CD14-positive monocyte (primary cell): ENCODE results near the gene BMPER. TPM values are rescaled to one million over a fixed set of nuclear protein-coding genes. Genes with fewer than 3 reads are reported as not detected.

Source experiments
- DNase-seq, 3 donors: peaks; one replicate each; pipeline ENCODE4 v3.0.0-alpha.2; 2011 to 2022
- H2AFZ ChIP-seq: 2 replicates; pipeline ENCODE4 v1.6.0; 2012; ENCODE audit warnings: mild to moderate bottlenecking, low read depth, low read length, inconsistent platforms; ENCODE audit not compliant: insufficient read depth, poor library complexity, severe bottlenecking
- H3K27ac ChIP-seq, 2 donors: 1 replicate in 1 of 2; 2 replicates in 1 of 2; pipeline ENCODE4 v1.5.1; 2012 to 2013; ENCODE audit warnings: low read length in 2 of 2, control low read depth in 1 of 2, inconsistent platforms in 1 of 2, low read depth in 1 of 2, mild to moderate bottlenecking in 1 of 2
- H3K27me3 ChIP-seq, 2 donors: one replicate each; pipeline versions ENCODE4 v1.6.0 to v1.6.1; 2011 to 2013; ENCODE audit warnings: low read length in 2 of 2; ENCODE audit not compliant: control insufficient read depth in 2 of 2, insufficient read depth in 2 of 2
- H3K36me3 ChIP-seq, 2 donors: replicated peaks in 1 of 2; 1 replicate in 1 of 2; 2 replicates in 1 of 2; pipeline versions ENCODE4 v1.5.1 to v1.6.1; 2012 to 2013; ENCODE audit warnings: low read length in 2 of 2, control low read depth in 1 of 2, inconsistent platforms in 1 of 2, mild to moderate bottlenecking in 1 of 2; ENCODE audit not compliant: insufficient read depth in 2 of 2, control insufficient read depth in 1 of 2
- H3K4me1 ChIP-seq, 2 donors: 1 replicate in 1 of 2; 2 replicates in 1 of 2; pipeline versions ENCODE4 v1.5.1 to v1.6.1; 2012 to 2013; ENCODE audit warnings: low read length in 2 of 2, control low read depth in 1 of 2, inconsistent platforms in 1 of 2, mild to moderate bottlenecking in 1 of 2, moderate library complexity in 1 of 2; ENCODE audit not compliant: insufficient read depth in 2 of 2, control insufficient read depth in 1 of 2
- H3K4me2 ChIP-seq: replicated peaks from 2 replicates; pipeline ENCODE3; 2012; ENCODE audit warnings: low read length, moderate library complexity, mild to moderate bottlenecking; ENCODE audit not compliant: poor library complexity, severe bottlenecking; ENCODE audit errors: extremely low read depth
- H3K4me3 ChIP-seq, 3 experiments: fragments of 200-600 bp in 1 of 3; sonication (generic) in 1 of 3; replicated peaks in 1 of 3; 1 replicate in 2 of 3; 2 replicates in 1 of 3; pipeline ENCODE4 v1.5.1; 2011 to 2013; ENCODE audit warnings: low read length in 3 of 3, mild to moderate bottlenecking in 3 of 3, control low read depth in 2 of 3, low read depth in 2 of 3, inconsistent platforms in 1 of 3, moderate library complexity in 1 of 3
- H3K79me2 ChIP-seq: 2 replicates; pipeline ENCODE4 v1.6.0; 2012; ENCODE audit warnings: mild to moderate bottlenecking, control low read depth, inconsistent platforms, low read length, moderate library complexity; ENCODE audit not compliant: insufficient read depth
- H3K9ac ChIP-seq: 2 replicates; pipeline ENCODE4 v1.6.0; 2017; ENCODE audit warnings: low read length, mild to moderate bottlenecking; ENCODE audit not compliant: insufficient read depth, poor library complexity, severe bottlenecking
- H3K9me3 ChIP-seq, 2 donors: replicated peaks in 1 of 2; 1 replicate in 1 of 2; 2 replicates in 1 of 2; pipeline versions ENCODE4 v1.5.1 to v1.6.1; 2012 to 2013; ENCODE audit warnings: low read length in 2 of 2, control low read depth in 1 of 2; ENCODE audit not compliant: control insufficient read depth in 1 of 2, insufficient read depth in 1 of 2
- H4K20me1 ChIP-seq: 2 replicates; pipeline ENCODE4 v1.6.0; 2012; ENCODE audit warnings: mild to moderate bottlenecking, low read length, control low read depth, moderate library complexity; ENCODE audit not compliant: insufficient read depth
- H3K27ac Mint-ChIP-seq, 7 donors: one replicate each; pipeline ENCODE4 v1.8.0; 2020; ENCODE audit warnings: mild to moderate bottlenecking in 7 of 7, mixed read lengths in 7 of 7, moderate library complexity in 6 of 7, inconsistent platforms in 2 of 7
- H3K27me3 Mint-ChIP-seq, 3 donors: one replicate each; pipeline ENCODE4 v1.8.0; 2021 to 2022; ENCODE audit warnings: low read depth in 3 of 3, mild to moderate bottlenecking in 3 of 3, mixed read lengths in 3 of 3, moderate library complexity in 3 of 3, inconsistent platforms in 1 of 3
- H3K36me3 Mint-ChIP-seq, 2 donors: one replicate each; pipeline ENCODE4 v1.8.0; 2020; ENCODE audit warnings: mixed read lengths in 2 of 2, inconsistent platforms in 1 of 2, mild to moderate bottlenecking in 1 of 2
- H3K4me1 Mint-ChIP-seq: one replicate; pipeline ENCODE4 v1.8.0; 2020; ENCODE audit warnings: mild to moderate bottlenecking, mixed read lengths
- H3K4me3 Mint-ChIP-seq, 2 donors: one replicate each; pipeline ENCODE4 v1.8.0; 2020; ENCODE audit warnings: mild to moderate bottlenecking in 2 of 2, mixed read lengths in 2 of 2, moderate library complexity in 1 of 2
- H3K9me3 Mint-ChIP-seq, 7 donors: one replicate each; pipeline ENCODE4 v1.8.0; 2020 to 2022; ENCODE audit warnings: mixed read lengths in 7 of 7, mild to moderate bottlenecking in 6 of 7, moderate library complexity in 6 of 7, inconsistent platforms in 2 of 7
- CTCF ChIP-seq: fragments of 200-600 bp; IDR thresholded peaks from one replicate; pipeline ENCODE4 v1.8.0; 2022; ENCODE audit warnings: antibody characterized with exemption, mild to moderate bottlenecking
- WGBS: methylation state at CpG from one replicate; pipeline ENCODE4 v1.1.5; 2013; ENCODE audit warnings: missing lambda C conversion rate; ENCODE audit not compliant: insufficient coverage; 5-methylcytosine and 5-hydroxymethylcytosine counted together
- intact Hi-C, 2 donors: fragments of 100-400 bp; cut with micrococcal nuclease; formaldehyde crosslinking; loops; one replicate each; pipeline versions ENCODE4 v1.15.0 to v1.15.1; 2023
- polyA plus RNA-seq, 3 donors: library from polyadenylated mRNA; depleted of rRNA in 1 of 3; unstranded in 2 of 3; stranded (reverse) in 1 of 3; fragments of 300-500 nt in 2 of 3; fragments of >200 nt in 1 of 3; fragmentation: Illumina TruSeq in 2 of 3; gene quantifications; 1 replicate in 2 of 3; 2 replicates in 1 of 3; pipeline ENCODE4 v1.2.3, GENCODE V29; 2012 to 2021

BMPER gene
- polyA plus RNA-seq, 3 donors, result not detected

GRCh38 chr7:33907625-33908024, 2.3 kb downstream of the BMPER start:
- peaks cover 0 to 4% of the 10 kb centered on the region in 2 donors for H3K9me3 ChIP-seq
- H3K27me3 ChIP-seq, result peaks cover 55 to 68% of the 10 kb centered on the region in 2 donors
- no peak overlapping the region for H3K4me3 ChIP-seq
- H3K36me3 Mint-ChIP-seq, result peaks cover 0 to 1% of the 10 kb centered on the region in 2 donors
- H2AFZ ChIP-seq, result no peak overlapping the region
- H3K36me3 ChIP-seq, result no peaks in the 10 kb centered on the region
- H3K4me2 ChIP-seq, result no peak overlapping the region
- H3K4me1 ChIP-seq, result peaks cover 0 to 13% of the 10 kb centered on the region in 2 donors
- H3K79me2 ChIP-seq, result no peaks in the 10 kb centered on the region
- no peak overlapping the region for H3K27ac ChIP-seq
- TF ChIP-seq CTCF, result no peak
- no peak for DNase-seq
- peaks cover 8% of the 10 kb centered on the region for H3K4me1 Mint-ChIP-seq
- no peaks in the 10 kb centered on the region for H4K20me1 ChIP-seq
- H3K27ac Mint-ChIP-seq, result no peak overlapping the region
- H3K27me3 Mint-ChIP-seq, result peaks cover 55 to 62% (median 55%) of the 10 kb centered on the region in 3 donors
- 80% methylated on average over 3 of the region's 5 CpGs for WGBS
- peak overlapping the region in 1 of 2 donors; percentile 27 for H3K4me3 Mint-ChIP-seq
- H3K9ac ChIP-seq, result no peak overlapping the region
- H3K9me3 Mint-ChIP-seq, result peaks cover 0 to 6% (median 1%) of the 10 kb centered on the region in 7 donors
- intact Hi-C loops, result no loop called here

GRCh38 chr7:33909318-33909717, 4.0 kb downstream of the BMPER start:
- peaks cover 39 to 51% of the 10 kb centered on the region in 2 donors for H3K27me3 ChIP-seq
- Mint-ChIP-seq H3K27me3 (peaks cover 38 to 47% (median 40%) of the 10 kb centered on the region in 3 donors), H3K36me3 (no peaks in the 10 kb centered on the region), H3K27ac (no peak overlapping the region), H3K4me1 (peaks cover 2% of the 10 kb centered on the region), H3K4me3 (no peak overlapping the region), H3K9me3 (peaks cover 0 to 8% (median 0%) of the 10 kb centered on the region in 7 donors)
- no peak for TF ChIP-seq CTCF
- 89% methylated on average over 4 of the region's 5 CpGs for WGBS
- no peaks in the 10 kb centered on the region for H4K20me1 ChIP-seq
- no peak overlapping the region for H2AFZ ChIP-seq
- peaks cover 0 to 7% of the 10 kb centered on the region in 2 donors for H3K4me1 ChIP-seq
- H3K79me2 ChIP-seq, result no peaks in the 10 kb centered on the region
- no peak for DNase-seq
- intact Hi-C loops, result no loop called here
- no peak overlapping the region for H3K9ac ChIP-seq
- no peak overlapping the region for H3K27ac ChIP-seq
- H3K36me3 ChIP-seq, result no peaks in the 10 kb centered on the region
- H3K9me3 ChIP-seq, result no peaks in the 10 kb centered on the region
- H3K4me2 ChIP-seq, result no peak overlapping the region
- H3K4me3 ChIP-seq, result no peak overlapping the region
